HepG2 (cell line): ENCODE results near the gene HPCAL1. TPM values are rescaled to one million over a fixed set of nuclear protein-coding genes. Genes with fewer than 3 reads are reported as not detected.

Experiments
- CBX2 ChIP-seq, 2 experiments: fragments of 200-600 bp in 1 of 2; sonication (generic); formaldehyde crosslinking in 1 of 2; IDR thresholded peaks; 2 replicates each; pipeline versions ENCODE4 v1.7.0 to v1.8.1; 2018 to 2022; ENCODE audit warnings: low read depth in 2 of 2, low read length in 1 of 2, mild to moderate bottlenecking in 1 of 2, missing genetic modification reagents in 1 of 2
- HNRNPL ChIP-seq: fragments of 200-400 bp; formaldehyde crosslinking; IDR thresholded peaks from 2 replicates; pipeline ENCODE4 v1.6.1; 2017; ENCODE audit warnings: mild to moderate bottlenecking, low read depth, low read length
- NAIF1 ChIP-seq: sonication (generic); formaldehyde crosslinking; IDR thresholded peaks from 2 replicates; pipeline ENCODE4 v1.5.0; 2020; ENCODE audit warnings: mild to moderate bottlenecking, missing genetic modification reagents, borderline replicate concordance
- POLR2AphosphoS5 ChIP-seq: IDR thresholded peaks from 2 replicates; pipeline ENCODE4 v1.6.1; 2012; ENCODE audit warnings: low read depth, low read length
- RFXAP ChIP-seq: sonication (generic); formaldehyde crosslinking; IDR thresholded peaks from 2 replicates; pipeline ENCODE4 v1.4.0; 2020; ENCODE audit warnings: missing genetic modification reagents, borderline replicate concordance
- TCF12 ChIP-seq, 2 experiments: fragments of 450-650 bp in 1 of 2; sonication (generic) in 1 of 2; formaldehyde crosslinking in 1 of 2; IDR thresholded peaks; 2 replicates each; pipeline versions ENCODE4 v1.6.1 to v1.8.0; 2017 to 2022; ENCODE audit warnings: antibody characterized with exemption in 1 of 2, mild to moderate bottlenecking in 1 of 2, missing genetic modification reagents in 1 of 2, moderate library complexity in 1 of 2
- ZBTB38 ChIP-seq: sonication (generic); formaldehyde crosslinking; IDR thresholded peaks from 2 replicates; pipeline ENCODE4 v1.5.1; 2020; ENCODE audit warnings: mild to moderate bottlenecking, missing genetic modification reagents
- ZFX ChIP-seq: sonication (generic); formaldehyde crosslinking; IDR thresholded peaks from 2 replicates; pipeline ENCODE4 v1.4.0; 2020; ENCODE audit warnings: mild to moderate bottlenecking, low read depth, missing genetic modification reagents, moderate library complexity
- ZNF263 ChIP-seq: sonication (generic); formaldehyde crosslinking; IDR thresholded peaks from 2 replicates; pipeline ENCODE4 v1.4.0; 2020; ENCODE audit warnings: missing genetic modification reagents
- ZNF292 ChIP-seq: sonication (generic); formaldehyde crosslinking; IDR thresholded peaks from 2 replicates; pipeline ENCODE4 v1.8.1; 2022; ENCODE audit warnings: mild to moderate bottlenecking, low read depth, missing genetic modification reagents, borderline replicate concordance
- ZNF333 ChIP-seq: sonication (generic); formaldehyde crosslinking; IDR thresholded peaks from 2 replicates; pipeline ENCODE4 v1.4.0; 2020; ENCODE audit warnings: mild to moderate bottlenecking, missing genetic modification reagents, borderline replicate concordance
- ZNF430 ChIP-seq: sonication (generic); formaldehyde crosslinking; IDR thresholded peaks from 2 replicates; pipeline ENCODE4 v1.9.0; 2021; ENCODE audit warnings: mild to moderate bottlenecking, missing genetic modification reagents
- ZNF709 ChIP-seq: sonication (generic); formaldehyde crosslinking; IDR thresholded peaks from 2 replicates; pipeline ENCODE4 v1.5.0; 2020; ENCODE audit warnings: mild to moderate bottlenecking, missing genetic modification reagents
- ZNF841 ChIP-seq: sonication (generic); formaldehyde crosslinking; IDR thresholded peaks from 2 replicates; pipeline ENCODE4 v1.8.1; 2023; ENCODE audit warnings: missing genetic modification reagents, borderline replicate concordance
- polyA plus RNA-seq, 8 experiments: library from polyadenylated mRNA; depleted of rRNA in 3 of 8; stranded (reverse) in 7 of 8; unstranded in 1 of 8; fragments of >200 nt; fragmentation: Illumina TruSeq in 4 of 8; extraction: Trizol in 4 of 8; gene quantifications; 2 replicates each; pipeline versions ENCODE4 v1.2.1 to v1.2.3, GENCODE V29; 2011 to 2016; ENCODE audit warnings: low read depth in 4 of 8, missing spikeins in 1 of 8, mixed read lengths in 1 of 8; ENCODE audit not compliant: insufficient read depth in 1 of 8
- total RNA-seq, 5 experiments: library from RNA; depleted of rRNA; stranded (reverse); fragments of >200 nt; fragmentation: Illumina TruSeq; extraction: Trizol; gene quantifications; 2 replicates each; pipeline ENCODE4 v1.2.3, GENCODE V29; 2016; ENCODE audit warnings: low read depth in 1 of 5
- TF ChIP-seq, protein P1 (sequence below): sonication (generic); formaldehyde crosslinking; IDR thresholded peaks from 2 replicates; pipeline ENCODE4 v1.4.0; 2020; ENCODE audit warnings: missing genetic modification reagents, borderline replicate concordance
- TF ChIP-seq, protein P2 (sequence below): sonication (generic); formaldehyde crosslinking; IDR thresholded peaks from 2 replicates; pipeline ENCODE4 v1.4.0; 2020; ENCODE audit warnings: missing genetic modification reagents, borderline replicate concordance

Gene HPCAL1
- total and polyA plus RNA-seq, 2 of the 13 experiments (the other 11 are each of a cell fraction or from before 2014, with no cell fraction given): 29.5 to 29.9 TPM

DNA sequence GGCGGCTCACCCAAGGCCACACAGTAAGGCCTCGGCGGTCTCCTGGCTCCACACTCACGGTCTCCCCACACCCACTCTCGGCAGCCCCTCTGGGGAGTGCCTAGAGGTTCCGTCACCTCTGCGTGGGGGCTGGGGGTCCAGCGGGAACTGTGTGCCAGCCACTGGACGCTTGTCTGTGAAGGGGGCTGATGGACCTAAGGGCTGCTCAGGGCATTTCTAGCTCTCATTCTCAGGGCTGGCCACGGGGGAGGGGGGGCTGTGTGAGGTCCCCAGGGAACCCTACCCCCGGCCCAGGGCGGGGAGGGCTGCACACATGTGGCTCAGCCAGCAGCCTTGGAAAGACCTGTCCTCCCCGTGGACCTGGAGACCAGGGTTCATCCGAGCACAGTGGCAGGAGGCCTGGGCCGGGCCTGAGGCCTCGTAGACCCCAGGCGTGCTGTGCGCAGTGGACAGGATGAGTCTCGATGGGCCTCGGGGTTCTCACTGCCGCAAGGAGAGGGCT, 172.6 kb downstream of the HPCAL1 start (continued):
- TF ChIP-seq ZFX (CRISPR knock-in tag): peak; percentile 68
- TF ChIP-seq TCF12 (IDR thresholded peaks at IDR 0.05): no peak
- peak; percentile 62; the same call in 1 of the 2 replicates for TF ChIP-seq TCF12 (CRISPR knock-in tag; IDR thresholded peaks at IDR 0.05)
- TF ChIP-seq, protein P1, sequence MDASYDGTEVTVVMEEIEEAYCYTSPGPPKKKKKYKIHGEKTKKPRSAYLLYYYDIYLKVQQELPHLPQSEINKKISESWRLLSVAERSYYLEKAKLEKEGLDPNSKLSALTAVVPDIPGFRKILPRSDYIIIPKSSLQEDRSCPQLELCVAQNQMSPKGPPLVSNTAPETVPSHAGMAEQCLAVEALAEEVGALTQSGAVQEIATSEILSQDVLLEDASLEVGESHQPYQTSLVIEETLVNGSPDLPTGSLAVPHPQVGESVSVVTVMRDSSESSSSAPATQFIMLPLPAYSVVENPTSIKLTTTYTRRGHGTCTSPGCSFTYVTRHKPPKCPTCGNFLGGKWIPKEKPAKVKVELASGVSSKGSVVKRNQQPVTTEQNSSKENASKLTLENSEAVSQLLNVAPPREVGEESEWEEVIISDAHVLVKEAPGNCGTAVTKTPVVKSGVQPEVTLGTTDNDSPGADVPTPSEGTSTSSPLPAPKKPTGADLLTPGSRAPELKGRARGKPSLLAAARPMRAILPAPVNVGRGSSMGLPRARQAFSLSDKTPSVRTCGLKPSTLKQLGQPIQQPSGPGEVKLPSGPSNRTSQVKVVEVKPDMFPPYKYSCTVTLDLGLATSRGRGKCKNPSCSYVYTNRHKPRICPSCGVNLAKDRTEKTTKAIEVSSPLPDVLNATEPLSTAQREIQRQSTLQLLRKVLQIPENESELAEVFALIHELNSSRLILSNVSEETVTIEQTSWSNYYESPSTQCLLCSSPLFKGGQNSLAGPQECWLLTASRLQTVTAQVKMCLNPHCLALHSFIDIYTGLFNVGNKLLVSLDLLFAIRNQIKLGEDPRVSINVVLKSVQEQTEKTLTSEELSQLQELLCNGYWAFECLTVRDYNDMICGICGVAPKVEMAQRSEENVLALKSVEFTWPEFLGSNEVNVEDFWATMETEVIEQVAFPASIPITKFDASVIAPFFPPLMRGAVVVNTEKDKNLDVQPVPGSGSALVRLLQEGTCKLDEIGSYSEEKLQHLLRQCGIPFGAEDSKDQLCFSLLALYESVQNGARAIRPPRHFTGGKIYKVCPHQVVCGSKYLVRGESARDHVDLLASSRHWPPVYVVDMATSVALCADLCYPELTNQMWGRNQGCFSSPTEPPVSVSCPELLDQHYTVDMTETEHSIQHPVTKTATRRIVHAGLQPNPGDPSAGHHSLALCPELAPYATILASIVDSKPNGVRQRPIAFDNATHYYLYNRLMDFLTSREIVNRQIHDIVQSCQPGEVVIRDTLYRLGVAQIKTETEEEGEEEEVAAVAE (CRISPR knock-in tag): no peak
- 0 out of 2 replicates have a peak, but pooled peaks have one; percentile 23 for TF ChIP-seq ZNF292 (CRISPR knock-in tag)
- TF ChIP-seq, protein P2, sequence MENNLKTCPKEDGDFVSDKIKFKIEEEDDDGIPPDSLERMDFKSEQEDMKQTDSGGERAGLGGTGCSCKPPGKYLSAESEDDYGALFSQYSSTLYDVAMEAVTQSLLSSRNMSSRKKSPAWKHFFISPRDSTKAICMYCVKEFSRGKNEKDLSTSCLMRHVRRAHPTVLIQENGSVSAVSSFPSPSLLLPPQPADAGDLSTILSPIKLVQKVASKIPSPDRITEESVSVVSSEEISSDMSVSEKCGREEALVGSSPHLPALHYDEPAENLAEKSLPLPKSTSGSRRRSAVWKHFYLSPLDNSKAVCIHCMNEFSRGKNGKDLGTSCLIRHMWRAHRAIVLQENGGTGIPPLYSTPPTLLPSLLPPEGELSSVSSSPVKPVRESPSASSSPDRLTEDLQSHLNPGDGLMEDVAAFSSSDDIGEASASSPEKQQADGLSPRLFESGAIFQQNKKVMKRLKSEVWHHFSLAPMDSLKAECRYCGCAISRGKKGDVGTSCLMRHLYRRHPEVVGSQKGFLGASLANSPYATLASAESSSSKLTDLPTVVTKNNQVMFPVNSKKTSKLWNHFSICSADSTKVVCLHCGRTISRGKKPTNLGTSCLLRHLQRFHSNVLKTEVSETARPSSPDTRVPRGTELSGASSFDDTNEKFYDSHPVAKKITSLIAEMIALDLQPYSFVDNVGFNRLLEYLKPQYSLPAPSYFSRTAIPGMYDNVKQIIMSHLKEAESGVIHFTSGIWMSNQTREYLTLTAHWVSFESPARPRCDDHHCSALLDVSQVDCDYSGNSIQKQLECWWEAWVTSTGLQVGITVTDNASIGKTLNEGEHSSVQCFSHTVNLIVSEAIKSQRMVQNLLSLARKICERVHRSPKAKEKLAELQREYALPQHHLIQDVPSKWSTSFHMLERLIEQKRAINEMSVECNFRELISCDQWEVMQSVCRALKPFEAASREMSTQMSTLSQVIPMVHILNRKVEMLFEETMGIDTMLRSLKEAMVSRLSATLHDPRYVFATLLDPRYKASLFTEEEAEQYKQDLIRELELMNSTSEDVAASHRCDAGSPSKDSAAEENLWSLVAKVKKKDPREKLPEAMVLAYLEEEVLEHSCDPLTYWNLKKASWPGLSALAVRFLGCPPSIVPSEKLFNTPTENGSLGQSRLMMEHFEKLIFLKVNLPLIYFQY (CRISPR knock-in tag): no peak
- no peak for TF ChIP-seq ZNF841 (CRISPR knock-in tag)
- no peak for TF ChIP-seq NAIF1
- no peak for TF ChIP-seq CBX2 (IDR thresholded peaks at IDR 0.05; ENCODE audit: low read depth, low read length)
- no peak for TF ChIP-seq CBX2 (CRISPR knock-in tag; IDR thresholded peaks at IDR 0.05; ENCODE audit: low read depth)
- 0 out of 2 replicates have a peak, but pooled peaks have one; percentile 6 for TF ChIP-seq ZNF709
- peak; percentile 77 for TF ChIP-seq ZBTB38 (CRISPR knock-in tag)
- TF ChIP-seq POLR2AphosphoS5: no peak
- no peak for TF ChIP-seq RFXAP
- no peak for TF ChIP-seq HNRNPL
- no peak for TF ChIP-seq ZNF263 (CRISPR knock-in tag)
- TF ChIP-seq ZNF430 (CRISPR knock-in tag): peak; percentile 90
- no peak for TF ChIP-seq ZNF333
